NT2/D1 (cell line): Measurements from ENCODE around the gene ACYP1.

ENCODE experiments used
- SUZ12 ChIP-seq: IDR thresholded peaks from 2 replicates; pipeline ENCODE4 v1.6.1; 2011; ENCODE audit not compliant: insufficient read length, insufficient read depth; ENCODE audit errors: extremely low read depth
- YY1 ChIP-seq: IDR thresholded peaks from 2 replicates; pipeline ENCODE4 v1.6.1; 2011; ENCODE audit not compliant: insufficient read length, insufficient read depth
- ZNF274 ChIP-seq: IDR thresholded peaks from 2 replicates; pipeline ENCODE4 v1.6.1; 2011; ENCODE audit warnings: mild to moderate bottlenecking, low read depth, low read length

DNA sequence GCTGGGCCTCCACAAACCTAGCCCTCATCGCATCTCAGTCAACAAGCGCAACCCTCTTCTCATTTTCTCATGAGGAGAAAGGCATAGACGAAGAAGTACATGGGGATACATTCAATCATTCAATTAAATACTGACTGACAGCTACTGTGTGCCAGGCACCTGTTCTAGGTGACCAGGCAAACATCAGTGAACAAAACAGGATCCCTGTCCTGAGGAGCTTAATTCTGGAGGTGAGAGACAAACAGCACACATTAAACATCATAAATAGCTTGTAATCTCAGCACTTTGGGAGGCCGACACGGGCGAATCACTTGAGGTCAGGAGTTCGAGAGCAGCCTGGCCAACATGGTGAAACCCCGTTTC lies 362 bp upstream of the ACYP1 start:
- no peak for TF ChIP-seq SUZ12
- TF ChIP-seq ZNF274, result no peak
- TF ChIP-seq YY1, result no peak
